A549 (cell line): ENCODE measurements around the gene PDE3A.

ENCODE experiments used
- EHF ChIP-seq: fragments of 250-450 bp; sonication (Bioruptor Pico); IDR thresholded peaks from 2 replicates; pipeline ENCODE4 v1.5.0; 2020; ENCODE audit warnings: mild to moderate bottlenecking
- EP300 ChIP-seq, 2 experiments: fragments of >200 bp; sonication (Bioruptor Twin); formaldehyde crosslinking; IDR thresholded peaks; 2 replicates in 1 of 2; 3 replicates in 1 of 2; pipeline ENCODE4 v1.6.1; 2016 to 2017
- MAFK ChIP-seq: fragments of 450-650 bp; IDR thresholded peaks from 2 replicates; pipeline ENCODE4 v1.6.1; 2014; ENCODE audit not compliant: partially characterized antibody
- MAX ChIP-seq: IDR thresholded peaks from 2 replicates; pipeline ENCODE4 v1.6.1; 2012
- POLR2A ChIP-seq: IDR thresholded peaks from 2 replicates; pipeline ENCODE4 v1.6.1; 2012; ENCODE audit warnings: mild to moderate bottlenecking, low read length
- RAD21 ChIP-seq, 2 experiments: fragments of >200 bp in 1 of 2; sonication (Bioruptor Twin) in 1 of 2; formaldehyde crosslinking in 1 of 2; IDR thresholded peaks in 1 of 2; conservative IDR thresholded peaks in 1 of 2; 2 replicates in 1 of 2; 3 replicates in 1 of 2; pipeline ENCODE4 v1.6.1; 2012 to 2018; ENCODE audit warnings: inconsistent platforms in 1 of 2
- REST ChIP-seq: fragments of 200-600 bp; sonication (generic); IDR thresholded peaks from 2 replicates; pipeline ENCODE4 v1.6.1; 2016; ENCODE audit warnings: antibody characterized with exemption, mild to moderate bottlenecking, moderate library complexity
- RFX5 ChIP-seq: fragments of 450-650 bp; IDR thresholded peaks from 2 replicates; pipeline ENCODE4 v1.7.1; 2014; ENCODE audit warnings: antibody characterized with exemption, mild to moderate bottlenecking, moderate library complexity
- USF2 ChIP-seq: fragments of 450-650 bp; IDR thresholded peaks from 2 replicates; pipeline ENCODE4 v1.6.1; 2014; ENCODE audit warnings: antibody characterized with exemption
- TF ChIP-seq, protein P1 (sequence below): fragments of >200 bp; sonication (Bioruptor Twin); formaldehyde crosslinking; IDR thresholded peaks from 3 replicates; pipeline ENCODE4 v1.5.1; 2016
- TF ChIP-seq, protein P2 (sequence below): IDR thresholded peaks from 2 replicates; pipeline ENCODE4 v1.6.1; 2012

- TF ChIP-seq REST: no peak
- TF ChIP-seq, protein P1, sequence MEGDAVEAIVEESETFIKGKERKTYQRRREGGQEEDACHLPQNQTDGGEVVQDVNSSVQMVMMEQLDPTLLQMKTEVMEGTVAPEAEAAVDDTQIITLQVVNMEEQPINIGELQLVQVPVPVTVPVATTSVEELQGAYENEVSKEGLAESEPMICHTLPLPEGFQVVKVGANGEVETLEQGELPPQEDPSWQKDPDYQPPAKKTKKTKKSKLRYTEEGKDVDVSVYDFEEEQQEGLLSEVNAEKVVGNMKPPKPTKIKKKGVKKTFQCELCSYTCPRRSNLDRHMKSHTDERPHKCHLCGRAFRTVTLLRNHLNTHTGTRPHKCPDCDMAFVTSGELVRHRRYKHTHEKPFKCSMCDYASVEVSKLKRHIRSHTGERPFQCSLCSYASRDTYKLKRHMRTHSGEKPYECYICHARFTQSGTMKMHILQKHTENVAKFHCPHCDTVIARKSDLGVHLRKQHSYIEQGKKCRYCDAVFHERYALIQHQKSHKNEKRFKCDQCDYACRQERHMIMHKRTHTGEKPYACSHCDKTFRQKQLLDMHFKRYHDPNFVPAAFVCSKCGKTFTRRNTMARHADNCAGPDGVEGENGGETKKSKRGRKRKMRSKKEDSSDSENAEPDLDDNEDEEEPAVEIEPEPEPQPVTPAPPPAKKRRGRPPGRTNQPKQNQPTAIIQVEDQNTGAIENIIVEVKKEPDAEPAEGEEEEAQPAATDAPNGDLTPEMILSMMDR: no peak
- TF ChIP-seq EP300 (IDR thresholded peaks at IDR 0.05): no peak
- no peak for TF ChIP-seq RAD21 (conservative IDR thresholded peaks at IDR 0.05 in 1 of 2, IDR thresholded peaks at IDR 0.05 in 1 of 2)
- no peak for TF ChIP-seq EHF (CRISPR knock-in tag)
- TF ChIP-seq MAX: no peak
- TF ChIP-seq USF2: no peak
- TF ChIP-seq MAFK: no peak
- TF ChIP-seq POLR2A: no peak
- TF ChIP-seq, protein P2, sequence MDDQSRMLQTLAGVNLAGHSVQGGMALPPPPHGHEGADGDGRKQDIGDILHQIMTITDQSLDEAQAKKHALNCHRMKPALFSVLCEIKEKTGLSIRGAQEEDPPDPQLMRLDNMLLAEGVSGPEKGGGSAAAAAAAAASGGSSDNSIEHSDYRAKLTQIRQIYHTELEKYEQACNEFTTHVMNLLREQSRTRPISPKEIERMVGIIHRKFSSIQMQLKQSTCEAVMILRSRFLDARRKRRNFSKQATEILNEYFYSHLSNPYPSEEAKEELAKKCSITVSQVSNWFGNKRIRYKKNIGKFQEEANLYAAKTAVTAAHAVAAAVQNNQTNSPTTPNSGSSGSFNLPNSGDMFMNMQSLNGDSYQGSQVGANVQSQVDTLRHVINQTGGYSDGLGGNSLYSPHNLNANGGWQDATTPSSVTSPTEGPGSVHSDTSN: no peak
- TF ChIP-seq RFX5: no peak
Measured at GRCh38 chr12:20475542-20475941, 107.2 kb downstream of the PDE3A start.
